NCI-H1105 treated with DMSO at 0.1 percent for 48 hours (cell line): ENCODE results near the gene PRKCE.

ENCODE experiments used
- DNase-seq: peaks from one replicate; lab custom pipeline; 2025; lab: John Stamatoyannopoulos, UW

Gene PRKCE

GRCh38 chr2:45860136-45861121, 209.0 kb downstream of the PRKCE start:
- DNase-seq, result peak; percentile 22

DNA sequence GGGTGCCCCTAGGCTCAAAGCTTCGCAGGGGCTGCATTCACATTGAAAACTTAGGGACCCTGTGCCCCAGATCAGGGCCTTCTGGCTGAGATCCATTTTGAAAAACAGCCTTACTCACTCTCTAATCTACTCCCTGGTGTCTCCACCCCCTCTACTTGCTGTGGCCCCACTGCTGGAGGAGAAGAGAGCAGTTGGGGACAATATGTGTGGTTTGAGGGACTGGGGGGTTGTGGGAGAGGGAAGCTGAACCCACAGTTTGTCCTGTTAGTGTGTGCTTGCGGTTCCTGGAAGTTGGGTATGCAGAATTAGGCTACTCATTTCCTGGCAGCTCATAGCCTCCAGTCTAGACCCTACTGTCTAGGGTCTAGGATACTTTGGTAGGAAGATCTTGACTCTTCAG, 211.4 kb downstream of the PRKCE start:
- DNase-seq, result no peak

GRCh38 chr2:45864121-45864520, 212.6 kb downstream of the PRKCE start:
- DNase-seq, result no peak

GRCh38 chr2:45867349-45867748, 215.9 kb downstream of the PRKCE start:
- no peak for DNase-seq

DNA sequence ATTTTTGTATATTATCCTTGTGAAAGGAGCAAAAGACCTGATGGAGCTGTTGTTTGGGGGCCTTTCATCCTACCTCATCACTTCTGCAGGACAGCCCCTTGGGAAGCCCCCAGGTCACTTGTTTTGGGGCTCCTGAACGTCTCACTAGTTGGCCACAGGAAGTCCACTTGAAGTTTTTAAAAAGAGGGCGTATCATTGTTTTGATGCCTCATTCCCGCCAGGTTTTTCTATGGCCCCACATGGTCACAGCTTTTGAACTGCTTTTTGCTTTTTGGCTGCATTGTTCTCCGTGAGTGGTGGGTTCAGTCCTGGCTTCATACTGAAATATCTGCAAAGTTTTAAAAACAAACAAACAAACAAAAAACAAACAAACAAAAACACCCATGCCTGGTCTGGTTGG, 216.3 kb downstream of the PRKCE start:
- no peak for DNase-seq

- no peak for DNase-seq
Observed at GRCh38 chr2:45869165-45869501, 217.7 kb downstream of the PRKCE start.

DNA sequence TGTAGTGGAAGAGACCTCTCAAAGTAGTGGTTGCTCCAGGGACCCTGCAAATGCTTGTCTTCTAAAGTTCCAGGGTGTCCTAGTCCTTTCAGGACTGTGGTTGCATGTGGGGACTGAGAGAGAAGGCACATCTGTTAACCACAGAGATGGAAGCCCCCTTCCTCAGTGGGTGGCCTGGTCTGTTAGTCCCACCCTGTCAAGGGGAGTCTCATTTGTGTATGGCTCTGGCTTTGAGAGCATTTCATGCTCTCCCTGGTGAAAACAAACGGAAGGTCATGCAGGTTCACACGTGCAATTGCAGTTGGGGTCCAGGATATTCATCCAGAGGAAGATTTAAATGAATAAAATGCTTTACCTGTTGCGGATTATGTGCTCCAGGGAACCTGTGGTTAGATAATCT, 219.6 kb downstream of the PRKCE start:
- DNase-seq, result no peak

DNA sequence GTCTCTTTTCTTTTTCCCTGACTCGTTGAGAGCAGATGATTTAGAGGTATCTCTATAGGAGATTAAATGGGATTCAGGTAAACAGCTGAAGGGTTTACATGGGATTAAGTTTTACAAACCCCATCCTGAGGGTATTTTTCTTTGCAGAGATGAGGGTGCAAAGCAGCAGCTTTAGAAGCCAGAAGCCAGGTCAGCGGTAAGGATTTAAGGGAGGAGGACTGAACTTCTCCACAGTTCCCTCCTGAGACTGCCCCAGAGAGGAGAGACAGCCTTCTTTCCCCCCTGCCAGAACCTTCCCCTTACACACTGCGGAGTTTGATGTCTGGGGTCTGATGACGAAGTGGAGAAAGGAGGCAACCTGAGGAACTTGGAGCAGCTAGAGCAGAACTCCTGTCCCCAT, 220.1 kb downstream of the PRKCE start:
- no peak for DNase-seq

DNA sequence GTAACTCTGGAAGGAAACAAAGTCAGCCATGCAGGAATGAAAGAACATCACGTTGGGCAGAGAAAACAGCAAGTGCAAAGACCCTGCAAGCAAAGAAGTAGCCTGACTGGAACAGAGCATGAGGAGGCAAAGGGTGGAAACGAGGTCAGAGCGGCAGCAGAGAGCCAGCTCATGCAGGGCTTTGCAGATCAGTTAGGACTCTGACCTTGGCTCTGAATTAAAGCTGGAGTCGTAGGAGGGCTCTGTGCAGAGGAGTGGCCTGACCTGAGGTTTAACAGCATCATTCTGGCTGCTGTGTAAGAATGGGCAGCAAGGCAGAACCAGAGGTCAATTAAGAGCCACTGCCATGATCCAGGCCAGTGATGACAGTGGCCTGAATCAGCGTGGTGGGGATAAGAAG, 220.7 kb downstream of the PRKCE start:
- no peak for DNase-seq

- no peak for DNase-seq
Observed at GRCh38 chr2:45874344-45874743, 222.9 kb downstream of the PRKCE start.

- no peak for DNase-seq
Observed at GRCh38 chr2:45876611-45877010, 225.1 kb downstream of the PRKCE start.

DNA sequence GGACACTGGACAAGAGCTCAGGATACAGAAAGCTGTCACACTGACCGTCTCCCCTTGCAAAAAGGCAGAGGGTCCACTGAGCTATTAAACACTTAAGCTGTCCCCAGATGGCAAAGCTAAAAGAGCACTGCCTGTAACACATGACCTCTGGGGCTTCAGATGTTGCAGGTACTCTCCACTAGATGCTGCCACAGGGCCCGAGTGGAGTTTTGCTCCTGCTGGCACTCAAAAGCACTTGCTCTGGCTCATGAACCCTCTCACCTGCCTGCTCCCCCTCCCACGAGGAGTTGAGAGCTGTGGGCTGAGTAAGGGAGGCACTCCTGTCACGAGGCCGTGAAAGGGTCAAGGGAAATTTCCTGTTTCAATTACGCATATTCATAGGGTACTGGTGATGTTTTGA, 227.9 kb downstream of the PRKCE start:
- no peak for DNase-seq

- DNase-seq, result no peak
Observed at GRCh38 chr2:45879936-45880335, 228.5 kb downstream of the PRKCE start.

GRCh38 chr2:45881970-45882581, 230.6 kb downstream of the PRKCE start:
- DNase-seq, result no peak

- DNase-seq, result no peak
Observed at GRCh38 chr2:45882707-45883602, 231.5 kb downstream of the PRKCE start.

DNA sequence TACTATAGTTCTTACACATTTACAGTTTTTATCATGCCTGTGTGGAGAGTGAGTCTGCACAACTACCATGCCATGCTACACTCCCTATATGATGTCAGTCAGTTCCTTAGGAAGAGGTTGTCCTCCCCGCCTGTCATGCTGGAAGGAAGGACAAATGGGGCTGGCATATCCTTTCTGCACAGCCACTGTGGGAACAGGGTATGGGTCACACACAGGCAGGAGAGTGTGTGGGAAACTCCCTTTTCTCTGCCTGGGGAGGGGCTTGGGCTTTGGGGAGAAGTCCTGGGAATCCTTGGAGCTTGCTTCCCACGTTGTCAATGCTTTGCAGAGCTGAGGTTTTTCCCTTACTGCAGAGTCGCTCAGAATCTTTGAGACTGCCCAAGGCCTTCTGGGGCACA, 232.1 kb downstream of the PRKCE start:
- no peak for DNase-seq

DNA sequence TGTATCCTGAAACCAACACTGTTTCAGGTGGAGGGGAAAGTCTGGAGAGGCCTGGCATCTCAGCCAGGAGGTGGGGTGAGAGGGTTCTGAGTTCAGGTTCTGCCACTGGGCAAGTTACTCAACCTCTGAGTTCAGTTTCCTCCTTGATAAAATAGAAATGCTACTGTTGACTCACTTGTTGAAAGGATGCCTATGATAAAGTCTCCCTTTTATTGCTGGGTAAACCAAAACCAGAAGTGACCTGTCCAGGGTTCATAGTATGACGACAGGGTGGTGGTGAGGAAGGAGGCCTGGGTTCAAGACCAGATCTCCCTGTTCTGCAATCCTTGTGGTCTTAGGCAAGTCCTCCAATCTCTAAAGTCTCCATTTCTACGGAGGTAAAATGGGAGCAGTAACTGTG, 232.7 kb downstream of the PRKCE start:
- DNase-seq, result no peak

GRCh38 chr2:45885171-45885621, 233.7 kb downstream of the PRKCE start:
- DNase-seq, result no peak

- no peak for DNase-seq
Observed at GRCh38 chr2:45886171-45886663, 234.7 kb downstream of the PRKCE start.

DNA sequence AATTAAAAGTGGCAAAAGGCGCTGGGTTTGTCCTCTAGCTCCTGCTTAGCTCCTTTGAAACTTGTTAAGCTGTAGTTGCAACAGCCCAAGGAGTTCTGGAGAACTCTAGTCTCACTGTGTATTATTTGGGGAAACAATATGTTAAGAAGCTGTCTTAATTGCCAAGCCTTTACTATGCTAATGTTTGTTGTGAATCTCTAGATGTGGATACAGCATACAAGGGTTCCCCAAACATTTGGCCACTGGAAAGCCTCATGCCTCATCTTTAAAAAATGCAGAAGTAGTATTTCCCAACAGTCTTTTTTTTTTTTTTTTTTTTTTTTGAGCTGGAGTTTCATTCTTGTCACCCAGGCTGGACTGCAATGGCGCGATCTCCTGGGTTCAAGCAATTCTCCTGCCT, 236.7 kb downstream of the PRKCE start:
- no peak for DNase-seq

DNA sequence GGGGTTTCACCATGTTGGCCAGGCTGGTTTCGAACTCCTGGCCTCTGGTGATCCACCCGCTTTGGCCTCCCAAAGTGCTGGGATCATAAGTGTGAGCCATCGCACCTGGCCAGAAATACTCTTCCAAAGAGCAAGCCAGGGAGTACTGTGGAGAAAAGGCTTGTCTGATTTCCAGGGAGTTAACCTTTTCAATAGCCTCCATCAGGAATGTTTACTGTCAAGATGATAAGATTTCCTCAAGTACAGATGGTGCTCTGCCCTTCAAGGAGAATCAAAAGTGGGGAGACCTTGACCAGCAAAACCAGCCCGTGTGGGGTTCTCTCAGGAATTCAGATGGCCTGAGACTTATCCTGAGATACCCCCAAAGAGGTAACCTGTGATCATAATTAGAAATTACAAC, 237.2 kb downstream of the PRKCE start:
- no peak for DNase-seq

GRCh38 chr2:45889053-45889452, 237.6 kb downstream of the PRKCE start:
- peak; percentile 59 for DNase-seq
